Measurements from ENCODE around the gene INSL6.

INSL6 gene, protein sequence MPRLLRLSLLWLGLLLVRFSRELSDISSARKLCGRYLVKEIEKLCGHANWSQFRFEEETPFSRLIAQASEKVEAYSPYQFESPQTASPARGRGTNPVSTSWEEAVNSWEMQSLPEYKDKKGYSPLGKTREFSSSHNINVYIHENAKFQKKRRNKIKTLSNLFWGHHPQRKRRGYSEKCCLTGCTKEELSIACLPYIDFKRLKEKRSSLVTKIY

DNA sequence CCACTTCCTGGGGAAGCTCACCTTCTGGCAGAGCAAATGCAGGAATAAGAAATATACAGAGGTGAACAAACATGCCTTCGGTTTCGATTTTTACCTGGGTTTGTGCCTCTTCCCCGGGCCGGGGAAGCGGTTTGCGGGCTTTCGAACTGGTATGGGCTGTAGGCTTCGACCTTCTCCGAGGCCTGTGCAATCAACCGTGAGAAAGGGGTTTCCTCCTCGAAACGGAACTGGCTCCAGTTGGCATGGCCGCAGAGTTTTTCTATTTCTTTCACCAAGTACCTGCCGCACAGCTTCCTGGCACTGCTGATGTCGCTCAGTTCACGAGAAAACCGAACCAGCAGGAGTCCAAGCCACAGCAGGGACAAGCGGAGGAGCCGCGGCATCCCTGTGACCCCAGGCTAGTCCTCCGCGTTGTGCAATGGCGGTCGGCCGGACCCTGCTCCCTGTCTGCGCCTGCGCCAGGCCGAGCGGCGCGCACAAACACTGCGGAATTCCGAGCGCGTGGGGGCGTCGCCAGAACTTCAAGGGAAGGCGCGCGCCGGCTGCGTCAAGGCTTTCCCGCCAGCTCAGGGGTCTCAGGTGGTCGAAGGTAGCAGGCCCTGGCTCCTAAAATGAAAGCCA is at the start of gene INSL6:
INSL6 (minus strand) TSS at position 420 of the 621 bp plus-strand sequence; CDS start at position 383, 37 bp downstream.
- no peak for TF ChIP-seq GATA2 (IDR thresholded peaks at IDR 0.05; ENCODE audit: low read depth, low read length)
- no peak for TF ChIP-seq GATA3 (IDR thresholded peaks at IDR 0.05; ENCODE audit: low read depth, low read length)

DNA sequence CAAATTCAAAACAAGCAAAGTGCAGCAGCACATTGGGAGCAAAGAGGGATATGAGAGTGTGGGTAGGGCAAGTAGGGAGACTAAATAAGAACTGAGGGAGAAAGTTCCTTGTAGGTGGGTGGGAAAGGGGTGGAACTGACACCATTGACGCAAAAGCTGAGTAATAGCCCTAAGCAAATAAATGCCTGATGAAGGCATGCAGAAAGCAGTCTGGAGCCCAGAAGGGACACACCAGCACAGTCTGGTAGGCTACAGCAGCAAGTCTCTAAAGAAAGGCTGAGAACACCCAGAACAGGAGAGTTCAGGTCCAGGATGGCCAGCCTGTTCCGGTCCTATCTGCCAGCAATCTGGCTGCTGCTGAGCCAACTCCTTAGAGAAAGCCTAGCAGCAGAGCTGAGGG is 45.8 kb upstream of the INSL6 start, which contains the start of gene INSL4:
INSL4 (plus strand) TSS at position 208 of the 400 bp plus-strand sequence; CDS start at position 313, 105 bp downstream.
- TF ChIP-seq GATA3 (IDR thresholded peaks at IDR 0.05; ENCODE audit: low read depth, low read length): no peak

DNA sequence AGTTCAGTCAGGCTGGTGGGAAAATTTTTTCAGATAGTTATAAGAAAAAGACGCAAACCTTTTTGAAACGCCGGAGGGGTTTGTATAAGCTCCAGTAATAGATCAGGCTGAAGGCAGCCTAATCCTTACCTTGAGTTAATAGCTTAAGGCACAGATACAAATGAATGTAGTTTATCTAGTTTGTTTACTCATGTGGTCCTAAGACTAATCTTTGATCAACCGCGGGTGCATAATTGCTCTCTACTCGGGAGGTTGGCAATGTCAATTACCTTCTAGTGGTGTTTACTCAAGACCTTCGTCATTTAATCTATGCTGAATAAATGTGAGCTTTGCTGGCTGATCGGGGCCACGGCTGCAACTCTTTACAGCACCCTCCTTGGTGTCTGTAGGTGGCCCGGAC is 45.1 kb upstream of the INSL6 start:
- TF ChIP-seq GATA2 (IDR thresholded peaks at IDR 0.05; ENCODE audit: low read depth, low read length): no peak
- TF ChIP-seq GATA3 (IDR thresholded peaks at IDR 0.05; ENCODE audit: low read depth, low read length): no peak

DNA sequence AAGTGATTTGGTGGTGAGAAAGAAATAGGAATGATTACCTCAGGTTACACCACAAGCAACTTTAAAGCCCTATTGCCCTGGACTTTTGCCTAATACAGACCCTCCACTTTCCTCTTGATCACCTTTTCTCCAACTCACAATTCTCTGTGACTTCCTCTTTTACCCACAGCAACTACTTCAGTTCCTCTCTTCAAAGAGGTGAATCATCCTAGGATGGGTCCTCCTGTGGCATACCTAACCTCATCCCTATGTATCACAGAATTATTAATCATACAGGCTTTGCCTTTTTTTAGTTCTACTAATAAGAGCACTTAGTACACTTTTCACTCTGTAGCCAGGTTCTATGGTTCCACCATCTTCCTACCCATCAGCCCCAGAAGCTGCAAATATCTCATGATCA is 19.6 kb upstream of the INSL6 start:
- no peak for TF ChIP-seq GATA2 (IDR thresholded peaks at IDR 0.05; ENCODE audit: low read depth, low read length)
- TF ChIP-seq GATA3 (IDR thresholded peaks at IDR 0.05; ENCODE audit: low read depth, low read length): no peak

DNA sequence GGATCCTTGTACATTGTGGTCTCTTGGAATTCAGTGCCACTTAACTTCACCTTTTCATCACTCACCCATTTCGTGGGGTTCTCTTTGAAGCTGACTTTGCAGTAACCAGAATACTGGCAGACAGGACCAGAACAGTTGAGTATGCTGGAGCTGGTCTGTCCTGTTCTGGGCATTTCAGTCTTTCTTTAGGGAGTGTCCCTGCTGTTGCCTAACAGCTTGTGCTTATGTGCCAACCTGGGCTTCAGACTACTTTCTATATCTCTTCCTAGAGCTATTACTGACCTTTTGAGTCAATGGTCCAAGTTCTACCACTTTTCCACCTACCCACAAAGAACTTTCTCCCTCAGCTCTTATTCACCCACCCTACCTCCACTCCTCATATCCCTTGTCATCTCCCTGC is 10.0 kb upstream of the INSL6 start:
- no peak for TF ChIP-seq GATA2 (IDR thresholded peaks at IDR 0.05; ENCODE audit: low read depth, low read length)
- no peak for TF ChIP-seq GATA3 (IDR thresholded peaks at IDR 0.05; ENCODE audit: low read depth, low read length)

DNA sequence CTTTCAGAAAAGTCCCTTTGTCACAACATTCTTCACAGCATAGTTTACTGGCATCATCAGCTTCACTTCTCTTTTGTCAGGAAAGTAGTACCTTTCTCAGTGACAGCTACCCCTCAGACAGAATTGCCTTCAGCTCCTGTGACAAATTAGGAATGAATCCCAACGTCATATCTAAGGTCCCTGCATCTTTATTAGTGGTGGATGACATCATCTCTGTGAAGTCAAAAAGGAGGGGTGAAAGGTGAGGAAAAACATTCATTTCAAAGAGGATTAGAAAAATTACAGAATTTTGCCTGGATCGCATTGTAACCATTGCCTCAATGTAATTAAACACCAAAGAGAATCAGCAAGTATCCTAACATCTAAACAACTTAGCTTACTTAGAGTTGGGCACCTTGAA is 7.9 kb upstream of the INSL6 start:
- TF ChIP-seq GATA2 (IDR thresholded peaks at IDR 0.05; ENCODE audit: low read depth, low read length) (no peak), GATA3 (IDR thresholded peaks at IDR 0.05; ENCODE audit: low read depth, low read length) (no peak)

DNA sequence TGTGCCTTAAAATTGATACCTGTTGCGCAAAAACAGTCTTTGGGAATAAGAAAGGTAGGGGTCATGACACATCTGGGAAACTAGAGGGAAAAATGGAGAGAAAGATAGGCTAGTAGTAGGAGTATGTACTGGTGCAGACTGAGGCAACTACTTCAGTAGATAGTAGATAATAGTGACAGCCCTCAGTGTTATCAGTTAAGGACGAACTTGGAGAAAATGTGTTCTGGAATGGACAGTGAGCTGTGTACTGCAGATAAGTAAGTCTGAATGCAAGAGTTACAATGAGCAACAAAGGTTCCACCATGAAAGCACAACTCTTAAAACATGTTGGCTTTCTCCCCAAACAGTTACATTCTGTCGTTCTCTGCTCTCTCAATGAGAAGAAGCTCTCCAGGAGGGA is 6.5 kb upstream of the INSL6 start:
- TF ChIP-seq GATA3 (IDR thresholded peaks at IDR 0.05; ENCODE audit: low read depth, low read length) (no peak), GATA2 (IDR thresholded peaks at IDR 0.05; ENCODE audit: low read depth, low read length) (no peak)

DNA sequence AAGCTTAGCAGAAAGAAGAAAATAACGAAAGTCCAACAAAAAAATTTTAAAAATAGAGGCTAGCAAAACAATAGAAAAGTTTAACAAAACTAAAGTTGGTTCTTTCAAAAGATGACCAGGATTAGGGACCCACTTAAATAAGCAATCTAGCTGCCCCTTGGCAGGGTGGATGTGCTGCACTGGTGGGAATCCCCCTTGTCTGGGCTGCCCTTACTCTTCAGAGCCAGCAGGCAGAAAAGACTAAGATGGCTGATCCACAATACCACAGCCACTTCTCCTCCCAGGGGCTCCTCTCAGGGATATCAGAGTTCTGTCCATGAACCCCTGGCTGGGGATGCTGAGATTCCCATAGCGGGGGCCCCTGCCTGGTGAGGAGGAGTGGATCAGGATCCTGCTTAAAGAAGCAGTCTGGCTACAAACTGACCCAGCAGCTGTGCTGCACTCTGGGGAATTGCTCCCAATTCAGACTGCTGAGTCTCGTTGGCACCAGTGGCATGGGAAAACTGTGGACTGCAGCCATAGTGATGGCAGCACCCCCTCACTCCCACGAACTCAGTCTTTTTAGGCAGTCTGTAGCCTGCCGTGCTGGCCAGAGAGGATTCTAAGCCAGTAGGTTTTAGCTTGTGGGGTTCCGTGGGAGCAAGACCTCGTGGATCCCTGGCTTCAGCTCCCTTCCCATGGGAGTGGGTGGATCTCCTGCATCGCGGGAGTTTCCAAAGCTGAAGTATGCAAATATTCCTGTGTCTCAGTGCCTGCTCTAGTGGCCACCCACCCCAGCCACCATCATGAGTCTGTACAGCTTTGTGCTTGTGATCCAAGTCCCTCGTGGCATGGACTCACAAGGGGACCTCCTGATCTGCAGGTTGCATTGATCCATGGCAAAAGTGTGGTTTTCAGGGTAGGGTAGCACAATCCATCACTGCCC is 2.9 kb upstream of the INSL6 start:
- TF ChIP-seq GATA2 (IDR thresholded peaks at IDR 0.05; ENCODE audit: low read depth, low read length) (no peak), GATA3 (IDR thresholded peaks at IDR 0.05; ENCODE audit: low read depth, low read length) (no peak)

DNA sequence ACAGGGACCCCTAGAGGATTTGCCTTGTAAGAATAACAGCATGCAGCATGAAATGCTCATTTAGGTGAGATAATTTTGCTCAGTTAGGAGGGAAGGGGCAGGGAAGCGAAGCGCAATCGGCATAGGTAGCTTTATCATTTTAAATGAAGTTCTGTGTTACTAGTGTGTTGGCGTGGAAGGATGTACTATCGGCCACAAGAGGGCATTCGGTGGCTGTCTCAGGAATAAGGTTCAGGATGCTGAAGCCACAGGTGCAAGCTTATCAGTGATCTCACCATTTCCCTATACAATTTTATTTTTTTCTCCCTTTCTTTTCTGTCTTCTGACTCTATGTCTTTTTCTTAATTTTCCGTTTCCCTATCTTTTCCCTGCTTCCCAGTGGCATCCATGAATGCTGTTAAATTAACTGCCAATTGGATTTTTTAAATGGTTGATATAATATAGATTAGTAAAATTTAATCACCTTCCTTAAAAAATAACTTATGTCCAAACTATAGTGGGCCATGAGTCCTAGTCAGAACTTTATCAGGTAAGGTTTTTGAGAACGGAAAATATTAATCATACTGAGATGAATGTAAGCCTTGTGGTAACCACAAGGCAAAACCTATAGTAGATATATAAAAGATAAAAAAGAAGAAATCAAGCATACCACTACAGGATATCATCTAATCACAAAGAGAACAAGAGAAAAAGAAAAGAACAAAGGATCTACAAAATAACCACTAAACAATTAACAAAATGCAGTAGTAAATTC is 1.2 kb upstream of the INSL6 start:
- TF ChIP-seq GATA3 (IDR thresholded peaks at IDR 0.05; ENCODE audit: low read depth, low read length) (peak; percentile 45; the same call in 1 of the 2 replicates), GATA2 (IDR thresholded peaks at IDR 0.05; ENCODE audit: low read depth, low read length) (peak; percentile 83)

DNA sequence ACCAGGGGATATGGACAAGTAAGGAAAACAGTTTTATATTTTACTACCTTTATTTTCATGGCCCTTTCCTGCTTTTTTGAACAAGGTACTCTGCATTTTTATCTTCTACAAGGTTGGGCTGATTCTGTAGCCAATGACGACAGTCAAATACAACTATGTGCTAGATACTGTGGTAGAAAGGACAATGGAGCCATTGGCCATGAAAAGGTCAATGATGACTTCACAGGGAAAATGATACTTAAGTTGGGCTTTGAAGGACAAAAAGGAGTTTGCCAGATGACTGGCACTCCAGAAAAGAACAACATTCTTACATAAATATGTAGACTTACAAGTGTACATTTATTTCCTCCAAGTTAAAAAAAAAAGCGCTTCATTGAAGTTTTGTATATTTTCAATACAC is 663 bp downstream of the INSL6 start:
- no peak for TF ChIP-seq GATA2 (IDR thresholded peaks at IDR 0.05; ENCODE audit: low read depth, low read length)
- TF ChIP-seq GATA3 (IDR thresholded peaks at IDR 0.05; ENCODE audit: low read depth, low read length): no peak

DNA sequence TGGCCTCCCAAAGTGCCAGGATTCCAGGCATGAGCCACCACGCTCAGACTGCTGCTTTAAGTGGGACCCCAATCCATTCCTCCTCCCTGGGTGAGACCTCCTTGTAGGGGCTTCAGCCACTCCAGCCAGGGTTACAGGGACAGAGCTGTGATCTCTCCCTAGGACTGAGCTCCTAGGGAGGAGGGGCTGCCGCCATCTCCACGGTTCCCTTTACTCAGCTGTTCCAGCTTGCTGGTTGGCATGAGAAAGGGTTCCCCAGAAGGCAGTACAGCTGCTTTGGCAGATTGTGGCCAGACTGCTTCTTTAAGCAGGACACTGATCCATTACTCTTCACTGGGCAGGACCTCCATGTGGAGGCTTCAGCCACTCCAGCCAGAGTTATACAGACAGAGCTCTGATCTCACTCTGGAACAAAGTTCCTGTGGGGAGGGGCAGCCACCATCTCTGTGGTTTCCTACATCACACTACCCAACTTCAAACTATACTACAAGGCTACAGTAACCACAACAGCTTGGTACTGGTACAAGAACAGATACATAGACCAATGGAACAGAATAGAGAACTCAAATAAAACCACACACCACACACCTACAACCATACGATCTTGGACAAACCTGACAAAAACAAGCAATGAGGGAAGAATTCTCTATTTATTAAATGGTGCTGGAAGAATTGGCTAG is 7.2 kb downstream of the INSL6 start:
- no peak for TF ChIP-seq GATA2 (IDR thresholded peaks at IDR 0.05; ENCODE audit: low read depth, low read length)

DNA sequence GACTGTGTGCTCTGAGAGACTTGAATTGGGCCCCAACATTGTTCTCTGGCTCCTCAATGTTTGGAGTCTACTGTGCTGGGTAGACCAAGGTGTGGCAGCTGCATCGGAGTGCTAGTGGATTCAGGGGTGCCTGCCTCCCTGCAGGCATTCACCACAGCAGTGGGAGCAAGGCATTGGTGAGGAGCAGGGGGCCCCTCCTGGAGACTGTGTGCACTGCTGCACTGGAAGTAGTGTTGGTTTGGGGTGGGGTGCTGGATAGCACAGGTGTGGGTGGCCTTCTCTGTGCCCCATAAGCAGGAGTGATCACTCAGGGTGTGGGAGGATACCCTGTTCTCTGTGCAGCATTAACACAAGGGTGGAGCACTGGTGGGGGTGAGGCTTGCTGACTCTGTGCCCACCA is 39.2 kb downstream of the INSL6 start:
- no peak for TF ChIP-seq GATA2 (IDR thresholded peaks at IDR 0.05; ENCODE audit: low read depth, low read length)
- no peak for TF ChIP-seq GATA3 (IDR thresholded peaks at IDR 0.05; ENCODE audit: low read depth, low read length)

DNA sequence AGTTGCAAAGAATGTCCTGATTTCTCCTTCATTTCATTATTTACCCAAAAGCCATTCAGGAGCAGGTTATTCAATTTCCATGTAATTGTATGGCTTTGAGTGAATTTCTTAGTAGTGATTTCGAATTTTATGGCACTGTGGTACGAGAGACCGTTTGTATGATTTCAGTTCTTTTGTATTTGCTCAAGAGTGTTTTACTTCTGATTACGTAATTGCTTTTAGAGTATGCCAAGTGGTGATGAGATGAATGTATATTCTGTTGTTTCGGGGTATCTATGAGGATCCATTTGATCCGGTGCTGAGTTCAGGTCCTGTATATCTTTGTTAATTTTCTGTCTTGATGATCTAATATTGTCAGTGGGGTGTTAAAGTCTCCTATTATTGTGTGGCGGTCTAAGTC is 41.2 kb downstream of the INSL6 start:
- TF ChIP-seq GATA3 (IDR thresholded peaks at IDR 0.05; ENCODE audit: low read depth, low read length): no peak
- TF ChIP-seq GATA2 (IDR thresholded peaks at IDR 0.05; ENCODE audit: low read depth, low read length): no peak

All from SH-SY5Y (cell line).